G401.6 (cell line): ENCODE results near the gene LRCH4.

ENCODE experiments used
- FAIRE-seq: peaks from 2 replicates; lab custom pipeline; 2012; peaks lifted over from hg19 to GRCh38; lab: Jason Lieb, UNC

The LRCH4 gene

GRCh38 chr7:100604976-100605911, 19.3 kb upstream of the LRCH4 start:
- FAIRE-seq = no peak

- FAIRE-seq = no peak
Measured at GRCh38 chr7:100604028-100604975, 18.4 kb upstream of the LRCH4 start.

GRCh38 chr7:100603726-100604027, 17.7 kb upstream of the LRCH4 start:
- no peak for FAIRE-seq

GRCh38 chr7:100602889-100603725, 17.2 kb upstream of the LRCH4 start:
- FAIRE-seq = no peak

- no peak for FAIRE-seq
Measured at GRCh38 chr7:100600730-100601038, 14.8 kb upstream of the LRCH4 start.

GRCh38 chr7:100599911-100600729, 14.2 kb upstream of the LRCH4 start:
- no peak for FAIRE-seq

- FAIRE-seq = peak; percentile 6
Measured at GRCh38 chr7:100598425-100598824, 12.5 kb upstream of the LRCH4 start.

GRCh38 chr7:100595188-100595587, 9.3 kb upstream of the LRCH4 start:
- FAIRE-seq = no peak

GRCh38 chr7:100591596-100591995, 5.7 kb upstream of the LRCH4 start:
- no peak for FAIRE-seq

- FAIRE-seq = no peak
Measured at GRCh38 chr7:100590077-100590737, 4.3 kb upstream of the LRCH4 start.

- FAIRE-seq = no peak
Measured at GRCh38 chr7:100589341-100589947, 3.5 kb upstream of the LRCH4 start.

GRCh38 chr7:100588438-100588837, 2.5 kb upstream of the LRCH4 start:
- no peak for FAIRE-seq

GRCh38 chr7:100586266-100587025, 517 bp upstream of the LRCH4 start, which contains the start of gene FBXO24:
TSS of gene FBXO24 (plus strand) at chr7:100586328. CDS start at chr7:100586626, 298 bp downstream.
- FAIRE-seq = peak; percentile 100

- no peak for FAIRE-seq
Measured at GRCh38 chr7:100584683-100585510, 1.0 kb downstream of the LRCH4 start.

- FAIRE-seq = no peak
Measured at GRCh38 chr7:100584054-100584682, 1.8 kb downstream of the LRCH4 start.

GRCh38 chr7:100583132-100584053, 2.5 kb downstream of the LRCH4 start:
- no peak for FAIRE-seq

GRCh38 chr7:100582650-100583049, 3.3 kb downstream of the LRCH4 start:
- FAIRE-seq = no peak
